Right atrium auricular region (tissue), 2 donors: Measurements from ENCODE around the gene PRR33. TPM values are rescaled to one million over a fixed set of nuclear protein-coding genes. Genes with fewer than 3 reads are reported as not detected.

Source experiments
- DNase-seq: peaks from one replicate; pipeline ENCODE4 v3.0.0-alpha.2; 2019; ENCODE audit warnings: low spot score
- H3K27ac ChIP-seq, 2 donors: fragments of 200-600 bp; sonication (generic); 1 replicate in 1 of 2; 2 replicates in 1 of 2; pipeline ENCODE4 v1.5.1; 2016 to 2019
- H3K27me3 ChIP-seq, 2 donors: fragments of 200-600 bp; sonication (generic); one replicate each; pipeline versions ENCODE4 v1.5.1 to v1.6.0; 2017 to 2019
- H3K36me3 ChIP-seq: fragments of 200-600 bp; sonication (generic); one replicate; pipeline ENCODE4 v1.5.1; 2016
- H3K4me1 ChIP-seq, 2 donors: fragments of 200-600 bp; sonication (generic); one replicate each; pipeline versions ENCODE4 v1.5.1 to v1.6.0; 2017 to 2019
- H3K4me3 ChIP-seq, 2 donors: fragments of 200-600 bp; sonication (generic); 1 replicate in 1 of 2; 2 replicates in 1 of 2; pipeline ENCODE4 v1.5.1; 2017 to 2019; ENCODE audit warnings: mild to moderate bottlenecking in 1 of 2, moderate library complexity in 1 of 2
- H3K9me3 ChIP-seq, 2 donors: fragments of 200-600 bp; sonication (generic); one replicate each; pipeline ENCODE4 v1.5.1; 2019
- CTCF ChIP-seq, 2 donors: fragments of 200-600 bp; sonication (generic); IDR thresholded peaks; one replicate each; pipeline ENCODE4 v1.5.1; 2019; ENCODE audit warnings: antibody characterized with exemption in 2 of 2
- total RNA-seq, 2 donors: library from RNA; depleted of rRNA; stranded (reverse); fragments of >200 nt; gene quantifications; one replicate each; pipeline ENCODE4 v1.1.0, GENCODE V29; 2016

PRR33 gene
- total RNA-seq, 2 donors from 2014 or later: 0.33 TPM; not detected in 1

GRCh38 chr11:1933416-1934334 is 42.0 kb upstream of the PRR33 start:
- no peak overlapping the region for H3K4me3 ChIP-seq
- no peaks in the 10 kb centered on the region for H3K36me3 ChIP-seq
- H3K27ac ChIP-seq: no peak overlapping the region
- no peaks in the 10 kb centered on the region for H3K27me3 ChIP-seq
- H3K9me3 ChIP-seq: no peaks in the 10 kb centered on the region
- peaks cover 0 to 4% of the 10 kb centered on the region in 2 donors for H3K4me1 ChIP-seq
- TF ChIP-seq CTCF (IDR thresholded peaks at IDR 0.05): no peak
- DNase-seq: no peak

GRCh38 chr11:1932681-1933080 is 41.0 kb upstream of the PRR33 start:
- TF ChIP-seq CTCF (IDR thresholded peaks at IDR 0.05): no peak
- no peak for DNase-seq
- no peak overlapping the region for H3K27ac ChIP-seq

GRCh38 chr11:1932105-1932480 is 40.4 kb upstream of the PRR33 start:
- Histone ChIP-seq H3K27ac (peak overlapping the region; percentile 27 to 51), H3K4me1 (peaks cover 0 to 13% of the 10 kb centered on the region in 2 donors), H3K27me3 (no peaks in the 10 kb centered on the region), H3K4me3 (no peak overlapping the region), H3K36me3 (no peaks in the 10 kb centered on the region), H3K9me3 (no peaks in the 10 kb centered on the region)
- no peak for TF ChIP-seq CTCF (IDR thresholded peaks at IDR 0.05)
- DNase-seq: no peak

More at GRCh38 chr11:1932681-1933080, 41.0 kb upstream of the PRR33 start:
- Histone ChIP-seq H3K9me3 (no peaks in the 10 kb centered on the region), H3K4me3 (no peak overlapping the region), H3K36me3 (no peaks in the 10 kb centered on the region), H3K27me3 (no peaks in the 10 kb centered on the region), H3K4me1 (peaks cover 0 to 7% of the 10 kb centered on the region in 2 donors)

GRCh38 chr11:1931341-1932104 is 39.8 kb upstream of the PRR33 start:
- Histone ChIP-seq H3K9me3 (no peaks in the 10 kb centered on the region), H3K27me3 (no peaks in the 10 kb centered on the region), H3K36me3 (no peaks in the 10 kb centered on the region), H3K4me1 (peaks cover 0 to 18% of the 10 kb centered on the region in 2 donors), H3K4me3 (no peak overlapping the region), H3K27ac (peak overlapping the region; percentile 27 to 51)
- DNase-seq: peak; percentile 81
- TF ChIP-seq CTCF (IDR thresholded peaks at IDR 0.05): no peak

- no peak overlapping the region for H3K27ac ChIP-seq
- H3K9me3 ChIP-seq: no peaks in the 10 kb centered on the region
- peaks cover 0 to 18% of the 10 kb centered on the region in 2 donors for H3K4me1 ChIP-seq
Measured at GRCh38 chr11:1930462-1930830, 38.8 kb upstream of the PRR33 start.

More at GRCh38 chr11:1930462-1930830, 38.8 kb upstream of the PRR33 start:
- no peak overlapping the region for H3K4me3 ChIP-seq
- no peaks in the 10 kb centered on the region for H3K27me3 ChIP-seq
- DNase-seq: no peak
- TF ChIP-seq CTCF (IDR thresholded peaks at IDR 0.05): no peak
- H3K36me3 ChIP-seq: no peaks in the 10 kb centered on the region
